M059J (cell line): Measurements from ENCODE around the gene GPR89A. TPM values are rescaled to one million over a fixed set of nuclear protein-coding genes. Genes with fewer than 3 reads are reported as not detected.
A peak's percentile ranks its signal among the peaks of the same experiment; 100 is the strongest.
"Not testable (repeated sequence)": the region's sequence is repeated elsewhere in the genome, so short reads cannot be mapped to it uniquely, and the experiment has no call there.

Experiments used
- DNase-seq: peaks from one replicate; pipeline ENCODE4 v3.0.0-alpha.2; 2012; ENCODE audit warnings: low read depth
- total RNA-seq: library from RNA; depleted of rRNA; stranded (reverse); fragments of >200 nt; shearing (Covaris generic); gene quantifications from 2 replicates; pipeline ENCODE4 v1.2.3, GENCODE V29; 2014

GPR89A gene
- total RNA-seq, 1 experiment from 2014 or later = 70.5 TPM

DNA sequence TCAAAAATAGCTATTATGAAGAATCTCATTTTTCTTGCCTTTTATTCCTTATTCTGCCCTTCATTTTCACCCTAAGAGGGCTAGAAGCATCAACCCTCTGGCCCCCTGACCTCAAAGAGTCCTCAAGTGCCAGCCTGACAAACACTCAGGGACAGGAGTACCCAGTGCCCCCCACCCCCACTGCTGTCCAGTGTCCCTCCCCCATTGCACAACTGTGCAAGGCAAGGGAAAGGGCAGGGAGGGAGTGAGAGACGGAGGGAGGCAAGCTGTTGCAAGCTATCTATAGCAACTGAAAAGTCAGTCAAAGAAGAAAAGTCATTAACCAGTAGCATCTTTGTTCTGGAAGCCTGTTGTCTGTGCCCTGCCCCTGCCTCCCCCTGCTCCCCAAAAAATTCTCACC, 78.3 kb downstream of the GPR89A start:
- not testable (repeated sequence) for DNase-seq

DNA sequence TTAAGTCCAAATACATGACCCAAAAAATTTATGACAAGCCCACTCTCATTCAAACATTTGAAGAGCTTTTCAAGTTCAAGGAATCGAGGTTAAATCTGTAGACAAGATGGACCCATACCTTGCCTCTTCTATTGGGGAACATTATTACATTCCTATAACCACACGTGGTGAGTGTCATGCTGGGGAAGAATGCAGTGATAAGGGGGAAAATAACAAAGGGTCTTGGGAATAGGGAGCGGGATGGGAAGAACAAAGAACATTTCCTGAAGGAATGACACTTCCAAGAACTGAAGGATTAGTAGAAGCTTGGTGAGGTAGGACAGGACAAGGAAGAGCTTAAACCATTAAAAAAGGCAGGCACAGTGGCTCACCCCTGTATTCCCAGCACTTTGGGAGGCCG, 80.5 kb downstream of the GPR89A start:
- DNase-seq = no peak

DNA sequence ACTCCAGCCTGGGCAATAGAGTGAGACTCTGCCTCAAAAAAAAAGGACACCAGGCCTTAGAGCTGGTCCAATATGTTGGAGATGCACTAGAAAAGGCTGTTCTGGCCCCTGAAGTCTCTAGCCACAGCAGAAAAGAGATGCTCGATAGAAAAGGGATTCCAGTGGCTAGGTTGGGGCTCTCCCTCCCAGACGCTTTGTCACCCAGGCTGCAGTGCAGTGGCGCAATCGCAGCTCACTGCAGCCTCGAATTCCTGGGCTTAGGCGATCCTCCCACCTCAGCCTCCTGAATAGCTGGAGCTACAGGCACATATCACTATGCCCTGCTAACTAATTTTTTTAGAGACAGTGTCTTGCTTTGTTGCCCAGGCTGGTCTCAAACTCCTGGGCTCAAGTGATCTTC, 81.1 kb downstream of the GPR89A start:
- DNase-seq = no peak

DNA sequence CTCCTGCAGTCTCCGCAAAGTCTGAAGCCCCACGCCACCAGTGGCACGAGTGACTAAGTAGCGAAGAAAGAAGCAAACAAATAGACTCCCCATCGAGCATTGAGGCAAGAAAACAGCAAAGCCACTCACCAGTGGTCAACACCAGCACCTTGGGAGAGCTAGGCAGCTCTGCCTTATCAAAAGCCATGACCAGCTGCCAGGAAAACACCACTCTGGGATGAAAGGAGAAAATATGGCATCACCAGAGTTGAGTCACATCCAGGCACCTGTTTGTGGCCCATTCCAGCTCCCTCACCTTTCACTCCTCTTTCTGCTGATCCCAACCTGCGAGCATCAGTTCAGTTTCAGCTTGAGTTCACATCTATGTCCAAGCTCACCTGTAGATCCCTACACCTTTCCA, 82.1 kb downstream of the GPR89A start:
- peak; percentile 53 for DNase-seq

DNA sequence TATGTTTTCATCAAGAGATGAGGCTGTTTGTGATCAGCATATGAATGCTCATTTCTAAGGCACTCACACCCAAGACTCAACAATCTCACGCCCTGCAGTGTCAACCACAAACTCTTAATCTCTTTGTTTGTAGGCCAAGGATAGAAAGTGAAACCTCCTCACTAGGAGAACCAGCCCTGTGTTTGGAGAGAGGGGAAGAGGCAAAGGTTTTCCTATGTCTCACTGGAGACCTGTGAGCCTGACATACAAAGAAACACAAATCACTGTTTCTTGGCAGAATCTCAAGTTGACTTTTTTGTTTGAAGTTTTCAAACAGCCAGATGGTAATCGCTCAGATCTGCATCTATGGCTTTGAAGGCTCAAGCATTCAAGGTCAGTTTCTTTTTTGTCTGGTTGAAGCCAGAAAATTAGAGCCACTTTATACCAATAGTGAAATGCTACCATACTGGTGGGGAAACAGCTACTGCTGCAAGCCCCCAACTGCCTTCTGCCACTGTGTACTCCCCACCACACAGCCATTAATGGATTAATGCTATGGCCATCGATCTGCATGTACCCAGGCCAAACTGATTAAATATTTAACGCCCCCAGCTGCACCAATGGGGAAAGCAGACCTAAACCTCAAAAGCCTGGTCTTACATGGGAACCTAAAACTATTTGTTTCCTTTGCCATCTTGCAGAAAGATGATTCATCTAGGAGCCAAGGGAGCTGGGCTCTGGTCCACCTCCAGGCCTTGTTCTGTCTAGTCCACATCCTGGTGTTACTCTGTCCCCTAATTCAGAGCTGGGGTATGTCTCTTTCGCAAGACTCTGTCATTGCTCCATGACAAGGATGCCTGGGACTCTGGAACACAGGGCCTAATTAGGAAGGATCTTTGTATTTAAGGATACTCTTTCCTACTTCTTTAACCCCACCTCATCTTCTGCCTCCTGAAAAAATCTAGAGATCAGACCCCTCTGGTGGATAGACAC, 83.1 kb downstream of the GPR89A start:
- peak; percentile 91 for DNase-seq

DNA sequence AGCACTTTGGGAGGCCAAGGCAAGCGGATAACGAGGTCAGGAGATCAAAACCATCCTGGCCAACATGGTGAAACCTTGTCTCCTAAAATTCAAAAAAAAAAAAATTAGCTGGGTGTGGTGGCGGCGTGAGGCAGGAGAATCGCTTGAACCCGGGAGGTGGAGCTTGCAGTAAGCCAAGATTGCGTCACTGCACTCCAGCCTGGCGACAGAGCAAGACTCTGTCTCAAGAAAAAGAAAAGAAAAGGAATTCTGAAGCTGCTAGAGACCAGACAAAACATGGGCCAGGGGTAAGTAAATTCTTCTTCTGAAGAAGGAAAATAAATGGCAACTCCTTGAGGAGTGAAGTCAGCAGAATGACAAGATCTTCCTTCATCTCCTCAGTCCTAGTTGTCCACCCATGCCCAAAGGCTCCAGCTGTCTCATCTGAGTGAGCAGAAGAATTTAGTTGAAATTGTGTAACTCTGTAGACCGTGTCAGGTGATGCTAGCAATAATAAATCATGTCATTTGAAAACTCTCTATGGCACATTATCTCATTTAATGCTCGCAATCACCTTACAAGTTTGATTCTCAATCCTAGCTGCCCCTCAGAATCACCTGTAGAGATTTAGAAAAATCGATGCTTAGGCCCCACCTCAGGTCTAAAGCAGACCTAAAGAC, 85.1 kb downstream of the GPR89A start:
- DNase-seq = no peak

DNA sequence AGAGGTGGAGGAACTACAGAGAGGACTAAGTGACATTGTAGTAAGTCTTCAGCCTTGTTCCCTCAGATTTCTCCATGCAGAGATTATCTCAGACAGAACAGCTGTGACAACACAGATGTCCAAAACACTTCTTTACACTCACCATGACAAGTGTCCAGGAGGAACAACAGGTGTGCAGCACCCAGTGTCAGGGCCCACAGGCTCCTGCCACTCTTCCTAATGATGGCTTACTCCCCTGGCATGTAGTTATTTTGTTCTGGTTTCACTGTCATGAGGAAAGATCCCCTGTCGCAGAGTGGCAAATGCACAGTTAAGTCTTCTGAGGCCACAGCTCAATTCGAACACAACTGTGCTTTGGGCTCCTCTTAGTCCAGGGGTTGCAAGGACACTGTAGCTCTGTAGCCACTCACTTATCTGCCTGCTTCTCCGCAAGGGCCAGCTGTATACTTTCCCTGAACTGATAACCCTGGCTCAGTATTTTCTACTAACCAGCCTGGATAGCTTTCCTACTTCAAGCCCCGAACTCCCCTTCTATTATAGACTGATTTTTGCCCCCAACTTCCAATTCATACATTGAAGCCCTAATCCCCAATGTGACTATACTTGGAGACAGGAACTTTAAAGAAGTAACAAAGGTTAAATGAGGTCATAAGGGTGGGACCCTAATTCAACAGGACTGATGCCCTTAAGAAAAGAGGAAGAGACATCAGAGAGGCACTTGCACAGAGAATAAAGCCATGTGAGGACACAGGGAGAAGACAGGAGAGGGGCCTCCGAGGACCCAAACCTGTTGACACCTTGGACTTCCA, 88.2 kb downstream of the GPR89A start:
- DNase-seq = no peak

DNA sequence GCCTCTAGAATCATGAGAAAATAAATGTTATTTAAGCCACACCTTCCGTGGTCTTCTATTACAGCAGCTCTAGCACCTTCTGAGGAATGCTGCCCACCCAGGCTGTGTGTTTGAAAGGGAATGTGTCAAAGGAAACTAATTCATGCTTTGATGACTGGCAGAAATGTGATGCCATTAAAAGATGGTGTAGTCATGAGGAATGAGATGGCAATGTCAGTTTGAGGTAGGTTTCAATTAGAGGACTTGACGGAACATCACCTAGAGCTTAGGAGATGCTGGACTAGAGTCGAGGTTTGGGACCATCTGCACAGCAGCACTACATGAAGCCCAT, 88.8 kb downstream of the GPR89A start:
- no peak for DNase-seq

DNA sequence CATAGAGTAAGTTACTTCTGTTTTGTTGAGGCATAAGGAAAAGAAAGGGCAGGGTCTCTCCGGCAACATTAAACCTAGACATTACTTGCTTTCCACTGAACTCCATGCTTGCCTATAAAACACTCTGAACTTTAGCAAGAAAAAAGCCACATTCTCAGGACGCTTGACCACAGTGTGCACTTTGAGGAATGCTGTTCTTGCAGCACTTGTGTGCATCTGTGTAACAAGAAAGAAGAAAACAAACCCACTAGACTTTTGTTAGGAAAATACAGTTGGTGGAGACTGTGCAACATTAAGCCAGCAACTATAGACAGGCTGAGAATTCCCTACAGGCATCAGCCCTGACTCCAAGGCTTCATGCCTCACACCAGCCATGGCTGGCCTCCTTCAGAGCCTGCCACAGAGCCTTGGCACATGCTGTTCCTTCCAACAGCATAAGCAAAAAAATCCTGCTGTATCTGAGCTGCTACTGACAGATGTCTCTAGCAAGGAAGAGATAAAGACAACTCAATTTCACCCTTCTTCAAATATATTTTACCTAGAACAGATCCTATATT, 93.6 kb downstream of the GPR89A start:
- no peak for DNase-seq

DNA sequence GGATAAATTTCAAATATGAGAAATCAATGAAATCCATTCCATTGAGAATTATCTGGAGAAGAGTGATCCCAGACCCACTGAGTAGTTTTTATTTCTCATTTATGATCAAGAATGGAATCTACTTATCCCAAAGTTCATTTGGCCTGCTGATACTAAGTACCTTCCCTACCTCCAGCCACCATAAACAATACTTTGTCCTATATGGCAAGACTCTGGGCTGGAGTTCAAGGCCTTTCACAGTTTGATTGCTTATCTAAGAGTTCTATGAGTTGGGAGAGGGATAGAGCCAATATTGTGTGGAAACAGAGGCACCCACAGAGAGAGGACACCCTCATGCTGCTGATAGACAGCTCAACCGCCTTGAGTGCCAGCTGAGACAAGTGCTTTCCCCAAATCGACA, 94.3 kb downstream of the GPR89A start:
- DNase-seq = no peak

DNA sequence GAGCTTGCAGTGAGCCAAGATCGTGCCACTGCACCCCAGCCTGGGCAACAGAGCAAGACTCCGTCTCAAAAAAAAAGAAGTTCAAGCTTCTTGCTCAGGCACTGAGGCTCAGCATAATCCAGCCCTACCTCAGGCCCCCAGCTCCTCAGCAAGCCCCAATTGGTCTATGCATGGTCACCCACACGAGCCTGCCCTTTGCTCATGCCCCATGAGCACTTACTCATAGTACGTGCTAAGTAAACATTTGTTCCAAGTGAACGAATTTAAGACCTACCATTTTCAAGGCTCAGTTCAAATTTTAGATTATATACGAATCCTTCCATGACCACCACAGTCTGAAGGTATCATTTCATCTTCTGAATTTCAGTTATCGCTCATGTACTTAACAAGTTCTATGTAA, 95.0 kb downstream of the GPR89A start:
- no peak for DNase-seq

DNA sequence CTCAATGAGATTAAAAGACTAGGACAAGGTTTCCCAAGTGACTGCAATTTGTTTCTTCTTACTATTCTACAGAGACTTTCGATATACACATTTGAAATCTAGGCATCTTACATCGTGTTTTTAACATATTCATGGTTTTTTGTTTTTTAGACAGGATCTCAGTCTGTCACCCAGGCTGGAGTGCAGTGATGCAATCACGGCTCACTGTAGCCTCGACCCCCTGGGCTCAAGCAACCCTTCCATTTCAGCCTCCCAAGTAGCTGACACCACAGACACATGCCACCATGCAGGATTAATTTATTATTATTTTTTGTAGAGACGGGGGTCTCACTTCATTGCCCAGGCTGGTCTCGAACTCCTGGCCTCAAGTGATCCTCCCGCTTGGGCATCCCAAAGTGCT, 97.8 kb downstream of the GPR89A start:
- DNase-seq = no peak

DNA sequence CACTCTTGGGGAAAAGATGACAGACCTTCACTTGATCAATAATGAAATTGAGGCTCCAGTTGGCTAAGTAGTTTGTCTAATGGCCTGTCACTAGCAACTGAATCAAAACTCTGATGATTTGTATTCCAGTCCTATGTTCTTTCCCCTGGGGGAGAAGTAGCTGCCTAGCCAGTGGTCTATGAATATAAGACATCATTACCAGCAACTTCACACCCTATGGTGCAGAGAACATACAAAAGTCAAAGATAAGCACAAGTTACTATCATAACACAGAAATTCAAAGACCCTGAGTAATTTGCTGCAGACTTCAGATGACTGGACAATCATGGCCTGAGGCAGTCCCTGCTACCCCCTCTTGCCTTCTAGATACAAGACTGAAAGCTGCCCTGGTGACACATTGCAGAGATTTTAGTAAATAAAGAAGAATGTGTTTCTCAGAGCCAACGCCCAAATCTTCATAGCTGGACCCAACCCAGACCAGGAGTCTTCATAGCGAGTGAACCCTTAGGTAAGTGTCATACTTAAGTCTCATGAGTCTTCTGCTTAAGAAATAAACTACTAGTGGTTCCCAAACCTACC, 98.4 kb downstream of the GPR89A start:
- peak; percentile 98 for DNase-seq

DNA sequence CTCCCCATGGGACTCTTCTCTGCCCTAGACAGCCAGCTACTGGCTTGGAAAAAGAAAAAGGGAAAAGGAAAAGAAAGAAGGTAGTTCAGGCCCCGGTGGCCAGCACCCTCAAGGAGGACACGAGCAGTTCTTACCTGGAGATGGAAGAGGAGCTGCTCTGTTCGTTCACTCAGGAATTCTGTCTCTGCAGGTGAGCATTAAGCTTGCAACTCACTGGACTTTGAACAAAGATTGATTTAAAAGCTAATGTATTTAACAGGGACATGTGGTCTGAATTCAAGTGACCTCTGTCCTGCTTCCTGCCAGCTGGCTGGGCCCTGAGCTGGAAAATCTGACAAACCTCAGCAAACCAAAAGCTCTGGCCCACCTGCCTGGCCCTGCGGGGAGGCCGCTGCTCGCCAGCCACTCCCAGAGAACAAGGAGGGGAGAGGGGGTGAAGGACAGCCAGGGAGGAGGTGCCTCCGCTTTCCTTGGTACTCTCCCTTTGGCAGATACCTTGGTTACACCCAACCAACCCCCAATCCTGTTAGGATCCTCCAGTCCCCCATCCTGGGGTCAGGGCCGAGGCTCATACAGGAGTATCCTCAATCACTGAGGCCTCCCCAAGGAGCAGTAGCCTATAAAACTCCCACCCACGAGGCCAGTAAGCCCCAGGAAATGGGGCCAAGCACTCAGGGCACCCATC, 99.5 kb downstream of the GPR89A start, which contains the start of gene PDZK1:
PDZK1 (minus strand) TSS at position 186 of the 685 bp plus-strand sequence. CDS start 19,347 bp downstream, outside the sequence.
- peak; percentile 56 for DNase-seq

DNA sequence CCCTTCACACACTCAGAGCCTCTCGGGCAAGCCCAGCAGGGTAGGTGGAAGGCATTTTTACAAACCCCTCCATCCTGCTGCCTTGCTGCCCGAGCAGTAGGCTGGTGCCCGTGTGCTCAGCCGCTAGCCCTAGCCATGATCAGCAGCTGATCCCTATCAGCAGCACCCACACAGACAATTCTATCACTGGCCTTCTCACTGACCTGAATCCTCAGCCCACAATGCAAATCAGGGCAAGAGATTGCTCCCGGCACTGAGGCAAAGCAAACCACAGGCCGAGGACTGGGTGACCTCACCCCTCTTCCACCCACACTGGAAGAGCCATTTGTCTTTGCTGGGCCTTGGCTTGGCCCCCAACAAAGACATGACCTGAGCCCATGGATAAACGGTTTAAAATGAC, 100.3 kb downstream of the GPR89A start:
- DNase-seq = peak; percentile 90

DNA sequence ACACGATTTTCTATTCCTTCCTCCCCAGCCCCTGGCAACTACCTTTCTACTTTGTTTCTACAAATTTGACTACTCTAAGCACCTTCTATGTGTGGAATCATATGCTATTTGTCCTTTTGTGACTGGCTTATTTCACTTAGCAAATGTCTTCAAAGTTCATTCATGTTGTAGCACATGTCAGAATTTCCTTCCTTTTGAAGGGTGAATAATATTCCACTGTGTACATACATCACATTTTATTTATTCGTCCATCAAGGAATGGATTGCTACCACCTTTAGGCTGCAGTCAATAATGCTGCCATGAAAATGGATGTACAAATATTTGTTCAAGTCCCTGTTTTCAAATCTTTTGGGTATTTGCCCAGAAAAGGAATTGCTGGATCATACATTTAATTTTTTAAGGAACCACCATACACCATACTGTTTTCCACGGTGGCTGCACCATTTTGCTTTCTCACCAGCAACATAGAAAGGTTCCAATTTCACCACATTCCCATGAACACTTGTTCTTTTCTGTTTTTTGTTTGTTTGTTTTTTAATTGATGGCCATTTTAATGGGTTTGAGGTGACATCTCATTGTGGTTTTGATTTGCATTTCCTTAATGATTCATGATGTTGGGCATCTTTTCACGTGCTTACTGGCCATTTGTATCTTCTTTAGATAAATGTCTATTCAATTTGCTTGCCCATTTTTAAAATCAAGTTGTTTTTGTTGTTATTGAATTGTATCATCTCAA, 102.7 kb downstream of the GPR89A start:
- DNase-seq = peak; percentile 55

DNA sequence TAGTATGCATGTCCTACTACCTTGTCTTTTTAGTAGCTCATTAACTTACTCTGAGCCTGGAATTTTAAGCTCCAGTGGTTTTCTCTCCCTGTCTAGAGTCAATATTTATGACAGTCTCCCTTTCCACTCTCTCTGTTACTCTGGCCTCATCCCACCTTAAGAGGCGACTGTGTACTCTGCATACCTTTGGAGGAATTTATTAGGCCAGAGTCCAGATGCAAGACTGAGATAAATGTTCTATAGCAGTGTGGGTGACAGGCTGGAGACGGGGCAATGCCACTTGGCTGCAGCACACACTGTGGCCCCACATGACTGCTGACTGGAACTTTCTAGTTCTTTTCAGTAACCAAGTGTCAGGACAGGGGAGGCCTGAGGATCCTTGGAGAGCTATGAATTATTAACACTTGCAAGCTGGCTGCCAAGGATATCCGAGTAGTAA, 103.4 kb downstream of the GPR89A start:
- peak; percentile 66 for DNase-seq

DNA sequence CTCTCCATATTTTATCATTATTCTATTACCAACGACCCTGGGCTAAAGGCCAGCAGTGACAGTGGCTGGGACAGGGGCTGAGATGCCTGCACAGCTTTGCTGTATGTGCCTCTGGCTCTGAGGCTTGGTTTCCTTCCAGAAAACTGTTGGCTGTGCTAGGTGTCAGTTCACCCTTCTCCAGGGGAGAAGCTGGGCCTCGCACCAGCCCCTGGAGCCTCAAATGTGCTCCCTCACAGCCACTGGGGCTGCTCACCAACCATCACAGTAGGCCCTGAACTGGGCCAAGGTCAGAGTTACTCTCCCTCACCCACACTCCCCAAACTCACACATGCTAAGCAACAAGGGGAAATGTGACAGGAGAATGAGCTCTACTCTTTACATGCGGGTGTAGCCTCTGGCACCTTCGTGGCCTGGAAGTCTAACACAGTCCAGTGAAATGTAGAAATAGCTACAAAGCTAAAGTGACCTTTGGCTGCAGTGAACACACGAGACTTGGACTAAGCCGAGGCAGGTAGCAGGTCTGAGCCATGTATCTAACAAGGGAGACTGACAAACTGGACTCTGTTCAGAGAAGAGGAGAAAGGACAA, 106.8 kb downstream of the GPR89A start:
- DNase-seq = peak; percentile 42

DNA sequence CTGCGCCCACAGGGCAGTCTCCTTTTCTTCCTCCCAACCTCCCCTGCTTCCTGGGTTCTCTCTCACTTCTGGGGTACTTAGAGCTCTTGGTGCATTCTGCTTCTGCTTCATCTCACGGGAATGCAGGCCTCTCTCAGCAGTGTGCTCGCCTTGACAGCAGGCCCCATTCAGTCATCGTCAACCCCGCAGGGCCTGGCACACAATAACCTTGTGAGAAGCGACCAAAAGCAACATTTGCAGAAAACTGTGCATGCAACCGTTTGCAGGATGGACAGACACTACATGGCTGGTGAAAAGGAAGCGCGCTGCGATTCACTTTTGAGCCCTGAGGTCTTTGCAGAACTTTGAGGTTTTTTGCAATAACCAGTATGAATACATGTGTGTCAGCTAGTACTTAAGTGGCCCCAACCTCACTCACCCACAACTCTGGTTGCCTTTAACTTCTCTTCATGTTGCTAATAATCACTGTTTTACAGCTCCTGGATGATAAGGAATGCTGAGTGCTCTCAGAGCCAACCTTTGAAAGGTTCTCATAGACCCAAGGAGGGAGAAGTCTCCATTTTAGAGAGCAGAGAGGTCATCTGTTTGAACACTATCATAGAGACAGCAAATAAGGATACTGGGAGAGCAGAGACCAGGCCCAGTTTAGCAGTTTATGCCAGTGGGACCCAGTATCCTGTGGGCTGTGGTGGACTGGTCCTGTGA, 109.0 kb downstream of the GPR89A start:
- DNase-seq = peak; percentile 61
